Measurements from ENCODE around the gene MOCS1.

Gene MOCS1

DNA sequence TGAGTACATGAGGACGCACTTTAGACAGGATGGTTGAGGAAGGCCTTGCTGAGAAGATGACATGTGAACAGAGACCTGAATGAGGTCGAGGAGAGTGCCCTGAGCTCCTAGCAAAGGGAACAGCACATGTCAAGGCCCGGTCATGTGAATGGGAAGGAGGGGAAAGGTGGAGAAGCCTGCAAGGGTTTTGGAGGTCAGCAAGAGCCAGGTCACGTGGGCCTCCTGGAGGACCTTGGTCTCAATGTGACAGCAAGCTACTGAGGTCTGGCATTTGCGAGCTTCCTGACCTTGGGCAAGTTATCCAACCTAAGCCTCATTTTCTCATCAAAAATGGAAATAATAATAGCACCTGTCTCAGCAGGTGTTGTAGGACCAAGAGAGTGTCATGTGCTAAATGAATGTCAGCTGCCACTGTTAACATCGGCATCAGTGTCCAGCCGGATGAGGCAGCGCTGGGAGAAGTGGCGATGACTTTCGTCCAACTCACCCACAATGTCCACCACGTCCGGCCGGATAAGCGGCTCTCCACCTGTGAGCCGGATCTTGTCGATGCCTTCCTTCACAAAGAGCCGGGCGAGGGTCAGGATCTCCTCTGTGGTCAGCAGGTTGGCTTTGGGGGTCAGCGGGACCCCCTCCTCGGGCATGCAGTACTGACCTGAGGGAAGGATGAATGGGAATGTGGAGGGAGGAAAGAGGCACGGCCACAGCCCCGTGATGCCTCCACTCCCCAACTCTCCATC is 8.9 kb downstream of the MOCS1 start:
- DNase-seq (ENCODE audit: low read depth in 2 of 2, low spot score in 1 of 2), result no peak

GRCh38 chr6:39924283-39924682 is 10.0 kb downstream of the MOCS1 start:
- no peak for DNase-seq (ENCODE audit: low read depth in 2 of 2, low spot score in 1 of 2)

- DNase-seq (ENCODE audit: low read depth in 2 of 2, low spot score in 1 of 2), result no peak
Measured at GRCh38 chr6:39923861-39924260, 10.4 kb downstream of the MOCS1 start.

DNA sequence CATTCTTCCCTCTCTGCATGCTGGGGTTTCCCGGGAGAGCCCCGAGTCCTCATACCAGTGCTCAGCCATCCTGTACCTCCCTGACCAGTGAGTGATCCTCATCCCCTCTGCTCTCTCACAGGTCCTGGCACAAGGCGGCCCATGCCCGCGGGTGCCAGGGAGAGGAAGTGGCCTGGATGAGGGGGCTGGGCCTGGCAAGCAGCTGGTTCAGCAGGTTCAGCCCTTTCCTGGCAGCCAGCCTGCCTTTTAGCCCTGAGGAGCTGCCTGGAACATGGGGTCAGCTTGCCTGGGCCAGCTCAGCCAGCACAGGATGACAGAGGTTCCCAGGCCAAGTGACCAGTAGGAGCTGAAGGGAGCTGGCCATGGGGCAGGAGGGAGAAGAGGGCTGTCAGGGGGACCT is 10.9 kb downstream of the MOCS1 start:
- DNase-seq (ENCODE audit: low read depth in 2 of 2, low spot score in 1 of 2), result no peak

- no peak for DNase-seq (ENCODE audit: low read depth in 2 of 2, low spot score in 1 of 2)
Measured at GRCh38 chr6:39922821-39923220, 11.4 kb downstream of the MOCS1 start.

- no peak for DNase-seq (ENCODE audit: low read depth in 2 of 2, low spot score in 1 of 2)
Measured at GRCh38 chr6:39920157-39920556, 14.1 kb downstream of the MOCS1 start.

DNA sequence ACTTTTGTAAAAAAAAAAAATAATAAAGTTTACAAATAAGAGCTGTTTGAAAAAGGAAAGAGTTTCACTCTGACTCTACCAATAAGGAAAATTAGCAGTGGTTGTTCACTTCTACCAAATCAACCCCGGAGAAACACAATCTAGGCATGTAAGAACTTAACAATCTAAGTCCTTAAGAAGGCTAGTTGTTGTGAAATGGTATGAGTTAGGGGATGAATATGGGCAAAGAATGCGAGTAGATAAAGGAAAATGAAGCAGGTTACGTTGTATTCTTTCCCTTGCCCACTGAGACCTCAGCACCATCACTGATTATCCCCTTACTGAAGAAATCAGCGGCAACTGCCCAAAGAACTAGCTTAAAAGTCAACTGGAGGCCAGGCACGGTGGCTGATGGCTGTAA is 15.4 kb downstream of the MOCS1 start:
- DNase-seq (ENCODE audit: low read depth in 2 of 2, low spot score in 1 of 2), result no peak

DNA sequence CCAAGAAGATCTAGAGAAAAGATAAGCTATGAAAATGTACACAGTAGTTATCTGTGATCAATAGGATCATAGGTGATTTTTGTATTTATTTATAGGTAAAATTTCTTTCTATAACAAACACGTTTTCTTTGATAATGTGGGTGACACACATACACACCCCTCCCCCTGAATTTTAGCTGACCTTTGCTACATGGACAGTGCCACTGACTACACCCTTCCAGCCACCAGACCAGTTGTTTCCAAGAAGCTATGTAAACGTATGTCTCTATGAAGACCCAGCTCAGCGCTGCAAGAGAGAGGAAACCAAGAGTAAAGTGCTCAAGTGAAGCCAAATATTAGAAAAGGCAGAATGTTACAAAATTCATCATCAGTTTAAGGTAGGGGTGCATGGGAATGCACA is 16.3 kb downstream of the MOCS1 start:
- no peak for DNase-seq (ENCODE audit: low read depth in 2 of 2, low spot score in 1 of 2)

DNA sequence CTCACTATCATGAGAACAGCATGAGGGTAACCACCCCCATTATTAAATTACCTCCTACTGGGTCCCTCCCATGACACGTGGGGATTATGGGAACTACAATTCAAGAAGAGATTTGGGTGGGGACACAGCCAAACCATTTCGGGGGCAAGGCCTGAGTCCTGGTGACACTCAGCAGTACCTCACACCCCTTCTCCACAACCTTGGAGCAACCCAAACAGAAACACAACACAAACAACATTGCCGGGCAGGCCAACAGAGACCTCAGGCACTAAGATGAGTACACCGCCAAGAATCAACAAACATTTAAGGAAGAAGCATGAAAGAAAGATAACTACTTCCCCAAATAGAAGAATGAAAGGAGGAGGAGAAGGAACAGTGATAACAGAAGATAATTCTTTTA is 16.9 kb downstream of the MOCS1 start:
- DNase-seq (ENCODE audit: low read depth in 2 of 2, low spot score in 1 of 2), result no peak

- DNase-seq (ENCODE audit: low read depth in 2 of 2, low spot score in 1 of 2), result no peak
Measured at GRCh38 chr6:39915866-39916265, 18.4 kb downstream of the MOCS1 start.

GRCh38 chr6:39914239-39914638 is 20.0 kb downstream of the MOCS1 start:
- DNase-seq (ENCODE audit: low read depth in 2 of 2, low spot score in 1 of 2), result no peak

DNA sequence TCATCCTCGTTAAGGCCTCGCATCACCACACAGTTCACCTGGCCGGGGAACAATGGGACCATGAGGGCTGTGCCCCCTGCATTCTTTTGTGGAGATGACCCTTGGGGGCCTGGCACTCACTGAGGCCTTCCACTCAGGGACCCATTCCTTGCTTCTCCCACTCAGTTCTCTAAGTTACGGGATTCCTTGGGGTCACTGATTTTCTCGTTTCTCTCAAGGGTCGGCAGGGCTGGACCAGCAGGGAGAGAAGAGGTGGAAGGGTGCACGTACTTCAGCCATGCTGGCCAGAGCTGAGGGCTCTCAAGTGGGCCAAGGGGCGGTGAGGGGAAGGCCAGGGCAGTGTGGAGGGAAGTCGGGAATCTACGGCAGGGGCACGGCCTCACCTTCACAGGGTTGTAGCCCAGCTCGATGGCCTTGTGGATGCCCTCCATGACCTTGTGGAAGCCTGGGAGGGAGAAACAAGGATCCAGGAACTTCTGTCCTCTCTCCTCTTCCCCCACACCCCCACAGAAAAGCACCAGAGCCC is 20.8 kb downstream of the MOCS1 start:
- no peak for DNase-seq (ENCODE audit: low read depth in 2 of 2, low spot score in 1 of 2)

DNA sequence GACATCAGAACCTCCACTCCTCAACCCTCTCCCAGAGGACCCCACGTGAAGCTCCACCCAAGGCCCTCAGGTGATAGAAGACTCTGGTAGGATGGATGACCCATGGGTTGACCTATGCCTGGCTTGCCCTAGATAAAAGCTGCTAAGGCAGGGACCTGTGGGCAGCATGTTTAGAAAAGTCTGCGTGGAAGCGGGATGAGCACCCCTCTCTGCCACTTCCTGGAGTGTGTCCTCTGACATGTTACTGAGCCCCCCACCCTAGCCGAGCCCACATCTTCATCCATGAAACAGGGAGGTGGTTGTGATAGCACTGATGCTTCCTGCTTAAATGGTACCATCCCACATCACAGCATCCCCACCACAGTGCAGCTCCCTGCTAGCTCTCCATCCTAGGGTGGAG is 21.8 kb downstream of the MOCS1 start:
- DNase-seq (ENCODE audit: low read depth in 2 of 2, low spot score in 1 of 2), result no peak

- DNase-seq (ENCODE audit: low read depth in 2 of 2, low spot score in 1 of 2), result no peak
Measured at GRCh38 chr6:39911513-39912125, 22.6 kb downstream of the MOCS1 start.

- DNase-seq (ENCODE audit: low read depth in 2 of 2, low spot score in 1 of 2), result no peak
Measured at GRCh38 chr6:39910744-39911143, 23.5 kb downstream of the MOCS1 start.

- DNase-seq (ENCODE audit: low read depth in 2 of 2, low spot score in 1 of 2), result no peak
Measured at GRCh38 chr6:39910164-39910563, 24.1 kb downstream of the MOCS1 start.

GRCh38 chr6:39909701-39910100 is 24.6 kb downstream of the MOCS1 start:
- no peak for DNase-seq (ENCODE audit: low read depth in 2 of 2, low spot score in 1 of 2)

- no peak for DNase-seq (ENCODE audit: low read depth in 2 of 2, low spot score in 1 of 2)
Measured at GRCh38 chr6:39908838-39909583, 25.3 kb downstream of the MOCS1 start.

GRCh38 chr6:39907871-39908575 is 26.2 kb downstream of the MOCS1 start:
- no peak for DNase-seq (ENCODE audit: low read depth in 2 of 2, low spot score in 1 of 2)

DNA sequence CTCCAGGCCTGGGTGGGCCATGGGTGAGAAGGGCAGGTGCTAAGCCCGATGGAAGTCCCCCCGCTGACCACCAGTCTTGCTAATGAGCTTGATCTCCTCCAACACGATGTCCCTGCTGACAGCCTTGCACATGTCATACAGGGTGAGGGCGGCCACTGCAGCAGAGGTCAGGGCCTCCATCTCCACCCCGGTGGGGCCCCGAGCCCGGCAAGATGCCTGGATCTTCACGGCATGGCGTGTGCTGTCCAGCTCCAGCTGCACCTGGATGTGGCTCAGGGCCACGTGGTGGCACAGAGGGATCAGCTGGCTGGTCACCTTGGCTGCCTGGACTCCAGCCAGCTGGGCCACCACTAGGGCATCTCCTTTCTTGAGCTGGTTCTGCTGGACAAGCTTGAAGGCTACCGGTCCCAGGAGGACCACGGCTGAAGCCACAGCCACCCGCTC is 27.9 kb downstream of the MOCS1 start:
- DNase-seq (ENCODE audit: low read depth in 2 of 2, low spot score in 1 of 2), result no peak

DNA sequence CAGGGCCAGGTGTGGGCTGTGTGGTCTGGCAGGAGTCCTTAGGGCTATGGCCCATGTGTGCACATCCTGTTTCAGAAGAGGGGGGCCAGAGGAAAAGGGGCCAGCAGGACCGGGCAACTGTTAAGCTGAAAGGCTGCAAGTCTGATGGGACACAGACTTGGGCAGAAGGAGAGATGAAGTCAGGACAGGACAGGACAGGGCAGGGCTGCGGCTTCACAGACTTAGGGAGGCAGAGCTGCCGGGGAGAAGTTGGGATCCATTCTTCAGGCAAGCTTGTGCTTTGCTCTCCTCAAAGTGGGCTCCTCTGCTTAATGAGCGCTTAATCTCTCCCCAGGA is 28.7 kb downstream of the MOCS1 start:
- DNase-seq (ENCODE audit: low read depth in 2 of 2, low spot score in 1 of 2), result no peak

All from stimulated activated CD8-positive, alpha-beta memory T cell treated with anti-CD3 and anti-CD28 coated beads, Interleukin-4, amount 100 ng/mL, for 1 hour (primary cell).